Motor neuron (in vitro differentiated cells): Measurements from ENCODE around the gene OXSR1. TPM values are rescaled to one million over a fixed set of nuclear protein-coding genes. Genes with fewer than 3 reads are reported as not detected.
A peak's percentile ranks its signal among the peaks of the same experiment; 100 is the strongest.
"Not testable (repeated sequence)": the region's sequence is repeated elsewhere in the genome, so short reads cannot be mapped to it uniquely, and the experiment has no call there.

Source experiments
- ATAC-seq, 8 experiments: fragments of 200-7000 bp; cut with Tn5 transposase; replicated peaks in 6 of 8; 2 replicates each; pipeline ENCODE4 v1.8.0; 2021; ENCODE audit warnings: mild to moderate bottlenecking in 8 of 8, moderate library complexity in 8 of 8
- H3K27ac ChIP-seq, 2 donors: fragments of 250-450 bp; sonication (Bioruptor Pico); 2 replicates each; pipeline ENCODE4 v1.9.0; 2021; ENCODE audit warnings: antibody characterized with exemption in 2 of 2, mild to moderate bottlenecking in 2 of 2, moderate library complexity in 1 of 2
- H3K4me1 ChIP-seq, 2 donors: fragments of 250-450 bp; sonication (Bioruptor Pico); replicated peaks in 1 of 2; 2 replicates each; pipeline ENCODE4 v1.6.1; 2021; ENCODE audit warnings: antibody characterized with exemption in 2 of 2, mild to moderate bottlenecking in 2 of 2, moderate library complexity in 1 of 2
- H3K4me3 ChIP-seq, 5 donors: fragments of 250-450 bp; sonication (Bioruptor Pico); 2 replicates each; pipeline ENCODE4 v1.9.0; 2021; ENCODE audit warnings: antibody characterized with exemption in 5 of 5, mild to moderate bottlenecking in 5 of 5, moderate library complexity in 4 of 5
- WGBS, 10 experiments: fragments of 450-650 bp; shearing (Covaris generic); methylation state at CpG; one replicate each; pipeline ENCODE4 v1.0.0; 2022; 5-methylcytosine and 5-hydroxymethylcytosine counted together
- in situ Hi-C, 9 experiments: fragments of 400-800 bp; cut with MboI; loops; one replicate each; pipeline ENCODE4 v1.15.0; 2021; ENCODE audit warnings: low sequenced_read_pairs in 9 of 9, low pct_unique_long_range_greater_than_20kb in 2 of 9; ENCODE audit not compliant: unreplicated experiment in 9 of 9
- total RNA-seq, 8 experiments: library from RNA; unstranded; fragments of 300-600 nt; gene quantifications; 2 replicates each; pipeline versions ENCODE4 v1.2.3 to v1.2.4, GENCODE V29; 2022

The OXSR1 gene
- total RNA-seq, 8 experiments from 2014 or later = 23.8 to 51.8 (median 30.9) TPM

DNA sequence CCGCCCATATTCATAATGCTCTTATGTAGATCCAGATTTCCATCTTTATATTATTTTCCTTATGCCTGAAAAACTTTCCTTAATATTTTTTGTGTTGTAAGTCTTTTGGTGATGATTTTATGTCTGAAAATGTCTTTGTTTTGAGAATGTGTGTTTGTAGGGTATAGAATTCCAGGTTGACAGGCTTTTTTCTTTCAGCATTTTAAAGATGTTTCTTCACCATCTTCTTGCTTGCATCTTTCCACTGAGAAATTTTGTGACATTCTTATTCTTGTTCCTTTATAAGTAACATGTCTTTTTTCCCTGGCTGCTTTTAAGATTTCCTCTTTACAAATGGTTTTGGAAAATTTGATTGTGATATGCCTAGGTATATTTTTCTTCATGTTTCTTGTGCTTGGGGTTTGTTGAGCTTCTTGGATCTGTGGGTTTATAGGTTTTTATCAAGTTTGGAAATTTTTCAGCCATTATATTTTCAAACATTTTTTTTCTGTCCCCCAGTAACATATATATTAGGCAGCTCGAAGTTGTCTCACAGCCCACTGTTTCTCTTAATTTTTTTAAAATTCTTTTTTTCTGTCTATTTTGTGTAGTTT is 73.2 kb downstream of the OXSR1 start:
- in situ Hi-C loops = no loop called here
- Histone ChIP-seq H3K4me3 (no peak overlapping the region), H3K27ac (no peak overlapping the region), H3K4me1 (no peaks in the 10 kb centered on the region)
- ATAC-seq = no peak
- WGBS, 10 experiments = 86 to 100% (median 97%) methylated on average over 1 to 2 of the region's 2 CpGs

DNA sequence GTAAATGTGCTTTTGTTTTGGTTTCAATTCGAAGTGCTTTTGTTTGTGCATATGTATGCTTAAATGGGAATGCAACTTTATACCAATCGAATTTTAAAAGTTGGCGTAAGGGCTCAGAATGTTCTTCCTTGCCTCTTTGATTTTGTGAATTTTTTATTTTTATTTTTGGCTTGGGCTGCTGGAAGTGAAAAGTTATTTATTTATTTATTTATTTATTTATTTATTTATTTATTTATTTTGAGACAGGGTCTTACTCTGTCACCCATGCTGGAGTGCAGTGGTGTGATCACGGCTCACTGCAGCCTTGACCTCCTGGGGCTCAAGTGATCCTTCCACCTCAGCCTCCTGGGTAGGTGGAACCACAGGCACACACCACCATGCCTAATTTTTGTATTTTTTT is 77.5 kb downstream of the OXSR1 start:
- H3K4me3 ChIP-seq, H3K27ac ChIP-seq, ATAC-seq, H3K4me1 ChIP-seq, in situ Hi-C loops: not testable (repeated sequence)
- WGBS, 10 experiments = 93 to 100% (median 100%) methylated on average over 1 to 4 of the region's 4 CpGs; no CpG with 5 or more reads in 1 of the 10 experiments

DNA sequence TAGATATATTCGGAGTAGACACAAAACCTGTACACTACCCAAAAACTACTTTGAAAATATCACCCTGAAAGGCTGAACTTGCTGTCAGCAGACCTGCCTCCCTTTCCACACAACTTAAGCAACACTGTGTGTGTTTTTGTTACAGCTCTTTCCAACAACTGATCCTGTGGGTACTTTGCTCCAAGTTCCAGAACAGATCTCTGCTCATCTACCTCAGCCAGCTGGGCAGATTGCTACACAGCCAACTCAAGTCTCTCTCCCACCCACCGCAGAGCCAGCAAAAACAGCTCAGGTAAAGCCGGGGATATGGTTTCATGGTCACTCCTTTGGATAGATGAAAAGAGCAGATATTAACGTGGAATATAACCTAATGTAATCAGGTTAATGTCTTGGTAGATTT is 80.6 kb downstream of the OXSR1 start:
- no peak for ATAC-seq
- H3K4me3 ChIP-seq = no peak overlapping the region
- H3K27ac ChIP-seq = no peak overlapping the region
- in situ Hi-C loops = no loop called here
- 64 to 100% (median 95%) methylated on average over 1 to 3 of the region's 4 CpGs; no CpG with 5 or more reads in 3 of the 10 experiments for WGBS, 10 experiments
- H3K4me1 ChIP-seq = peaks cover 0 to 2% of the 10 kb centered on the region in 2 donors

DNA sequence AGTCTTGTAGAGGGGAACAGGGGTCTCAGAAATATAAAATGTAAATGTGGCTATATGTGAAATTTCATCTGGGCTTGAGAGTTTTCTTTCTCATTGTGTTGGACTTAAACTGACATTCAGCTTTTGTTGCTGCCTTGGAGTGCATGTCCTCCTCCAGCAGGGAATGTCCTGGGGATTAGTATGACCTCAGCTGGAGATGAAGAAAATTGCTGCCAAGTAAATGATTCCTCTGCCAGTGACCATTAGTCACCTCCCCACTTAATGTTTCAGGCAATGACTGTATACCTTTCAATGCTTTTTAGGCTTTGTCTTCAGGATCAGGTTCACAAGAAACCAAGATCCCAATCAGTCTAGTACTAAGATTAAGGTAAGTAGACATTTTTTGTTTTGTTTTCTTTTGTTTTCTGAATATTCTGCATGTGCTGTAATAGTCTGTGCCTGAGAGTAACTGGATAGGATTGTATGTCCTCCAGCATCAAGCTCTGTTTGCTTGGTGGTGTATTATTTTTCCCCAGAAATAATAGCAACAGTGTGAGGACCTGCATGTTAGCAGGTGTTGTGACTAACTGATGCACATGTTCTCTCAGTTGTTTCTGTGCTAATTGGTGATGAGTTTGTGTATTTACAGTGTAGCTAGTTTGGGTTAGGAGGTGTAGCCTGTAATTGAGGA is 82.2 kb downstream of the OXSR1 start:
- ATAC-seq = peak in 7 of 8 experiments; percentile 46 to 100 (median 90)
- in situ Hi-C loops = no loop called here
- H3K27ac ChIP-seq = no peak overlapping the region
- peaks cover 0 to 2% of the 10 kb centered on the region in 2 donors for H3K4me1 ChIP-seq
- H3K4me3 ChIP-seq = no peak overlapping the region

DNA sequence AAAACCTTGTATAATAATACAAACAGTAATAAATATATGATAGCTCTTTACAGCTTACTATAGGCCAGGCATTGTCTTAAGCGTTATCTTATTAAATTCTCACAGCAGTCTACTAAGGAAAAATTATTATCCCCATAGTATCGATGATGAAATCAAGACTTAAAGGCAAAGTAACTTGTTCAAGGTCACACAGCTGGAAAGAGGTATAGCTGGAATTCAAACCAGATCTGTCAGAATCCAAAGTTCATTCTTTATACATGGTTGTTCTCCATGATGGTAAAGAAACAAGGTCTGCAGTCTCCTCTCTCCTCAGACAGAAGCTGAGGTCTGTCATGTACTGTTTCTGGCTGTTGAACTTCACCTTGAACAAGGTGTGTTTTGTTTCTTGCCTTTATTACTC is 84.9 kb downstream of the OXSR1 start:
- in situ Hi-C loops = no loop called here
- Histone ChIP-seq H3K4me3 (no peak overlapping the region), H3K4me1 (peaks cover 0 to 2% of the 10 kb centered on the region in 2 donors), H3K27ac (no peak overlapping the region)
- no peak for ATAC-seq
- 30 to 100% (median 100%) methylated on average over 1 to 2 of the region's 2 CpGs; no CpG with 5 or more reads in 1 of the 10 experiments for WGBS, 10 experiments

DNA sequence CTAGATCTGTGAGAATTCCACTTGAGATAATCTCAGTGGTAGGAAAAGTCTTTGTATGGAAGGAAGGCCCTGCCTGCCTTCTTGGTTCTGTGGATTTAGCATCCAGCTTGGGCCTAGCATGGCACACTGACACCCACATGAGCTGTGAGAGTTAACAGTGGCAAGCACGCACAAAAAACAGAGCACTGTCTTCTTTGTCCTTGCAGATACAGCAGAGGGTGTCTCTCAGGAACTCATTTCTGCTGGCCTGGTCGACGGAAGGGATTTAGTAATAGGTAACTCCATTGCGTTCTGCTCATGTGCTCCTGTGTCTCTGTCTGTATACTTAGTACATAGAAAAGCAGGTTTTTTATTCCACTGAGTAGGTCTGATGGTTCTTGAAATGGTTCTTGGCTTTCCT is 85.9 kb downstream of the OXSR1 start:
- Histone ChIP-seq H3K4me1 (peaks cover 0 to 2% of the 10 kb centered on the region in 2 donors), H3K4me3 (no peak overlapping the region), H3K27ac (no peak overlapping the region)
- no peak for ATAC-seq
- in situ Hi-C loops = no loop called here
- WGBS, 10 experiments = 83 to 100% (median 96%) methylated on average over 1 to 4 of the region's 4 CpGs; no CpG with 5 or more reads in 1 of the 10 experiments

DNA sequence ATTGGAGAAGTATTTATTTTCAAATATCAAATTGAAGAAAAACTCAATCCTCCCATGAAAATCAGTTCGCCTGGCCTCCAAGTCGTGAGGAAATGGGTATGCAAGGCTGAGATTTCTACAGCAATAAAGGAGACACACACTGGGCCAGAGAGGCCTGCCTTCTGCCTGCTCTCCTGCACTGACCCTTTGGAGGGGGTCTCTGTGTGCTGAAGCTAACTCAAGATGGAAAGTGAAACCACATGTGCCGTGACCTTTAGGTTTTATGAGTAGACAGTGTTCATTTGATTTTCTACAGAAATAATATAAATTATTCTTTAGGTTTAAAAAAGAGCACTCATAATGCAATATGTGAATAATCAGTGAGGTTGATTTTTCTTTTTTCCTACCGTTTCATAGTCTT is 88.4 kb downstream of the OXSR1 start:
- no peak overlapping the region for H3K4me3 ChIP-seq
- no peak for ATAC-seq
- no peak overlapping the region for H3K27ac ChIP-seq
- WGBS, 10 experiments = 79 to 100% (median 92%) methylated on average over 2 to 4 of the region's 4 CpGs; no CpG with 5 or more reads in 1 of the 10 experiments
- peaks cover 3% of the 10 kb centered on the region in 2 donors for H3K4me1 ChIP-seq
- in situ Hi-C loops = no loop called here

DNA sequence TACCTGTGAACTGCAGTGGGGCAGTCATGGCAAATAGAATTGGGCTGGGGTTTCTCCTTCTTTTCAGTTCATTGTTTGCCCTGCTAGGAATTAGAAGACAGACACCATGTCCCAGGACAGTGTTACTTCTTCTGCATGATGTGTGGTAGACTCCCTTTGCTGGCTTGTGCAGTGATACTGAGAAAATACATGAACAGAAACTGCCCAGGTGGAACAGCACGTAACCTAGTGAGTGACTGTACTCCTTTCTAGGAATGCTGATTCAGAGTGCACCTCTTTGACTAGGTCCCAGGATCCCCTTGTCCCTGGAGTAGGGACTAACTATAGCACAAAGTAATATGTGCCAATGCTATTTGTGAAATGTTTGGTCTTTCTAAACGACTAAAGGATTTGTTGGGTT is 89.5 kb downstream of the OXSR1 start:
- H3K4me1 ChIP-seq = peaks cover 3% of the 10 kb centered on the region in 2 donors
- no peak overlapping the region for H3K27ac ChIP-seq
- no peak overlapping the region for H3K4me3 ChIP-seq
- no peak for ATAC-seq
- in situ Hi-C loops = no loop called here
- WGBS, 10 experiments = 82 to 100% (median 100%) methylated on average over 1 to 2 of the region's 2 CpGs; no CpG with 5 or more reads in 1 of the 10 experiments

DNA sequence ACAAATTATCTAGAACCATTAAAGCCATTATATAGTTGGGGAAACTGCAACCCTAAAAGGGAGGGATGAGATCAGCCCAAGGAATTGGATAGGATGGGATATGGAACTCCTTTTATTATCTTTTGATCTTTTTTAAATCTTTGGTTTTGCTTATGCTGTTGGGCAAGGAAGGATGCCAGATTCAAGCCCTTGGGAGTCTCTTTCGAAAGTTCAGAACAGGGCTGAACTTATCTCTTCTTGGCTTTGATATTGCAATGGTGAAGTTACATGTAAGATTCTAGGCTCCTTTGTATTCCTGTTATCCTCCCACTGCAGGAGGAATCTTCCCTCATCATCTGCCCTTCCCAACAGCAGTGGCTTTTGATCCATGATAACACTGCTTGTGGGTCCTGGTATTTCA is 90.3 kb downstream of the OXSR1 start:
- no peak for ATAC-seq
- no peak overlapping the region for H3K4me3 ChIP-seq
- in situ Hi-C loops = no loop called here
- 82 to 100% (median 96%) methylated on average over 1 of the region's 1 CpG; no CpG with 5 or more reads in 4 of the 10 experiments for WGBS, 10 experiments
- peaks cover 3% of the 10 kb centered on the region in 2 donors for H3K4me1 ChIP-seq
- no peak overlapping the region for H3K27ac ChIP-seq

DNA sequence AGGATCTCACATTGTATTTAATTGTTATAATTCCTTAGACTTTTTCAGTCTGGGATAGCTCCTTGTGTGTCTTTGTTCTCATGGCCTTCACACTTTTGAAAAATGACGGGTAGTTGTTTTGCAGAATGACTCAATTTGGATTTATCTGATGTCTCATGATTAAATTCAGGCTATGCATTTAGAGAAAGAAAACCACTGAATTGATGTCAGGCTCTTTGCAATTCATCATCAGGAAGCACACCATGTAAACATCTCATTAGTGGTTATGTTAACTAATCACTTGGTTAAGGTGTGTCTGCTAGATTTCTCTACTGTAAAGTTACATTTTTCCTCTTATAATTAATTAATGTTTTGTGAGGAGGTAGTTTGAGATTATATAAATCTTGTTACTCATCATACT is 92.2 kb downstream of the OXSR1 start:
- in situ Hi-C loops = no loop called here
- 0 to 100% (median 57%) methylated on average over 1 of the region's 1 CpG; no CpG with 5 or more reads in 3 of the 10 experiments for WGBS, 10 experiments
- peaks cover 3% of the 10 kb centered on the region in 2 donors for H3K4me1 ChIP-seq
- H3K27ac ChIP-seq = no peak overlapping the region
- peak in 4 of 8 experiments; percentile 18 to 89 (median 61) for ATAC-seq
- H3K4me3 ChIP-seq = no peak overlapping the region

DNA sequence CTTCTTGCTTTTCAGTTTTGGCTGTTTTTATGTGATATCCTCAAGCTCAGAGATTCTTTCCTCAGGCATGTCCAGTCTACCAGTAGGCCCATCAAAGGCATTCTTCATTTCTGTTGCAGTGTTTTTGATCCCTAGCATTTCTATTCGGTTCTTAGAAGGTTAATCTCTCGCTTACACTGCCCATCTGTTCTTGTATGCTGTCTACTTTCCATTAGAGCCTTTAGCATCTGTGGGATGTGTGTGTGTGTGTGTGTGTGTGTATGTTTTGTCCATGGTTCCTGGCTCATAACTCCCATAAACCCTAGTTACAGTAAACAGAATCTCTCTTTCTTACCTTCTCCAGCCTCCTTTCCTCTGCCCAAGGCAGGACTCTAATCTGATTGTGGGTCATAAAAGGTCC is 95.1 kb downstream of the OXSR1 start:
- WGBS, 10 experiments = 86 to 100% (median 98%) methylated on average over 1 to 2 of the region's 2 CpGs; no CpG with 5 or more reads in 2 of the 10 experiments
- ATAC-seq = no peak
- peaks cover 3 to 12% of the 10 kb centered on the region in 2 donors for H3K4me1 ChIP-seq
- in situ Hi-C loops = loop anchor here in 1 of 9 experiments (10.0 kb wide), 1 partner anchor 224 kb away; no protein-coding TSS in a partner anchor
- no peak overlapping the region for H3K27ac ChIP-seq
- H3K4me3 ChIP-seq = no peak overlapping the region

DNA sequence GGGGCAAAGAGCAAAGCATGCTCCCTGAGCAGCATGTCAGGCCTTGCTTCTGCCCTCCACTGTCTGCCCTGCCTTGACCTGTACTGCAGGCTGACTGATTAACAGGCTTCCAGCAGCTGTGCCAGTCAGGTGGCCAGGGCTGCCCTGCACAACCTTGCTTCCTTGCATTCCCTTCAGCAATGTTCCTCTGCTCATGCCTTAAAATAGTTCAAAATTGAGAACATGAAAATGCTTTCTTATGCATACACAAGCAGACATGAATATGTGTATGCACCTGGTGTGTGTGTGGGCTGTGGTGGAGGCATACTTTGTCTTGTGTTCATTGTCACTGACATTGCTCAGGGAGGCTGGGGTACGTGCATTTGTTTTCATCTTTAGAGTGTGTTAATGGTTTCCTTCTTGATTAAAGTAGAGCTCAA is 99.0 kb downstream of the OXSR1 start:
- no peak overlapping the region for H3K27ac ChIP-seq
- ATAC-seq = peak; percentile 49 to 85 (median 56)
- H3K4me1 ChIP-seq = peaks cover 0 to 9% of the 10 kb centered on the region in 2 donors
- WGBS, 10 experiments = 0% methylated on average over 1 of the region's 1 CpG; no CpG with 5 or more reads in 9 of the 10 experiments
- H3K4me3 ChIP-seq = no peak overlapping the region
- in situ Hi-C loops = loop anchor here in 1 of 9 experiments (10.0 kb wide), 1 partner anchor 220 kb away; no protein-coding TSS in a partner anchor

DNA sequence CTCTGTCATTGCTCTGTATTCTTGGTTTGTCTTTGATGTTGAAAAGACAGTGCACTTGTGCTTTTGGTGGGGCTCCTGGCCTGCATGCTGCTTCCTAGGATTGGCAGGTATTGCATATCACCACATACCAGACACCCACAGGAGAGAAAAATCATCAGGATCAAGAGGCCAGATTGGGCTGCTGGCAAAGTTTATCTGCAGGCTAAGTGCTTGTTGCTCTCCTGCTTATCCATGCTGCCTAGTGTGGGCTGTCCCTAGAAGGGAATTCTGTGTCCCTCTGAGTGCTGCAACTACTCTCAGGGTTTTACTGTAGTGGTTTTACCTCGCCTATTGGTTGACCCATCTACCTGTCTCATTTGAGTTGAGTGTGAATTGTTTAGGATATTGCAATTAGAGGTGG is 99.4 kb downstream of the OXSR1 start:
- Histone ChIP-seq H3K4me3 (no peak overlapping the region), H3K4me1 (peaks cover 0 to 9% of the 10 kb centered on the region in 2 donors), H3K27ac (no peak overlapping the region)
- no peak for ATAC-seq
- in situ Hi-C loops = loop anchor here in 1 of 9 experiments (10.0 kb wide), 1 partner anchor 220 kb away; no protein-coding TSS in a partner anchor
- WGBS, 10 experiments = 57% methylated on average over 1 of the region's 1 CpG; no CpG with 5 or more reads in 9 of the 10 experiments
